ENCODE measurements around the gene CD82. TPM values are rescaled to one million over a fixed set of nuclear protein-coding genes. Genes with fewer than 3 reads are reported as not detected.

Gene CD82
- total RNA-seq, 6 experiments from 2014 or later, result 18.9 to 69.4 (median 48.6) TPM

GRCh38 chr11:44577231-44577830 lies 11.9 kb downstream of the CD82 start:
- Histone ChIP-seq H3K4me1 (peaks cover 0 to 16% (median 0%) of the 10 kb centered on the region in 4 donors), H3K27me3 (no peaks in the 10 kb centered on the region), H3K36me3 (no peaks in the 10 kb centered on the region), H3K27ac (no peak overlapping the region), H3K9me3 (no peaks in the 10 kb centered on the region), H3K4me3 (no peak overlapping the region)
- intact Hi-C loops (cut with DNase I), result no loop called here
- ATAC-seq (no peak), DNase-seq (no peak)
- 64% methylated on average over 3 of the region's 7 CpGs for WGBS (ENCODE audit: insufficient coverage, low coverage, low lambda C conversion rate, missing lambda C conversion rate)
- TF ChIP-seq CTCF (IDR thresholded peaks at IDR 0.05) (no peak), POLR2A (IDR thresholded peaks at IDR 0.05) (no peak)

- TF ChIP-seq POLR2A (IDR thresholded peaks at IDR 0.05) (no peak), CTCF (IDR thresholded peaks at IDR 0.05) (no peak)
- Histone ChIP-seq H3K4me1 (peaks cover 0 to 16% (median 0%) of the 10 kb centered on the region in 4 donors), H3K9me3 (no peaks in the 10 kb centered on the region), H3K4me3 (no peak overlapping the region), H3K27me3 (no peaks in the 10 kb centered on the region), H3K36me3 (no peaks in the 10 kb centered on the region), H3K27ac (no peak overlapping the region)
- WGBS (ENCODE audit: insufficient coverage, low coverage, low lambda C conversion rate, missing lambda C conversion rate), result 71% methylated on average over 3 of the region's 5 CpGs
- ATAC-seq (no peak), DNase-seq (no peak)
- intact Hi-C loops (cut with DNase I), result no loop called here
Measured at GRCh38 chr11:44578279-44578678, 12.8 kb downstream of the CD82 start.

- Histone ChIP-seq H3K36me3 (no peaks in the 10 kb centered on the region), H3K9me3 (no peaks in the 10 kb centered on the region), H3K27me3 (no peaks in the 10 kb centered on the region), H3K4me3 (no peak overlapping the region), H3K4me1 (peaks cover 0 to 14% (median 6%) of the 10 kb centered on the region in 4 donors), H3K27ac (no peak overlapping the region)
- ATAC-seq (no peak), DNase-seq (no peak)
- TF ChIP-seq CTCF (IDR thresholded peaks at IDR 0.05) (no peak), POLR2A (IDR thresholded peaks at IDR 0.05) (no peak)
- WGBS (ENCODE audit: insufficient coverage, low coverage, low lambda C conversion rate, missing lambda C conversion rate), result 0% methylated on average over 1 of the region's 6 CpGs
- intact Hi-C loops (cut with DNase I), result no loop called here
Measured at GRCh38 chr11:44579302-44579761, 13.9 kb downstream of the CD82 start.

GRCh38 chr11:44580701-44581100 lies 15.2 kb downstream of the CD82 start:
- TF ChIP-seq CTCF (IDR thresholded peaks at IDR 0.05) (no peak), POLR2A (IDR thresholded peaks at IDR 0.05) (no peak)
- no peaks in the 10 kb centered on the region for H3K9me3 ChIP-seq
- no peak overlapping the region for H3K27ac ChIP-seq
- DNase-seq, result no peak
- H3K36me3 ChIP-seq, result no peaks in the 10 kb centered on the region
- no peak for ATAC-seq
- H3K4me3 ChIP-seq, result no peak overlapping the region
- H3K4me1 ChIP-seq, result peaks cover 0 to 18% (median 11%) of the 10 kb centered on the region in 4 donors
- intact Hi-C loops (cut with DNase I), result no loop called here
- WGBS (ENCODE audit: insufficient coverage, low coverage, low lambda C conversion rate, missing lambda C conversion rate), result 90% methylated on average over 2 of the region's 2 CpGs
- H3K27me3 ChIP-seq, result no peaks in the 10 kb centered on the region

Measured in right lobe of liver (tissue), 6 donors.